Progenitor cell of endocrine pancreas (in vitro differentiated cells): ENCODE measurements around the gene APRT. TPM values are rescaled to one million over a fixed set of nuclear protein-coding genes. Genes with fewer than 3 reads are reported as not detected.
"Not testable (repeated sequence)": the region's sequence is repeated elsewhere in the genome, so short reads cannot be mapped to it uniquely, and the experiment has no call there.

Source experiments
- DNase-seq: peaks from one replicate; pipeline ENCODE4 v3.0.0; 2021; ENCODE audit warnings: low spot score; ENCODE audit not compliant: unreplicated experiment
- H3K27ac Mint-ChIP-seq: 2 replicates; pipeline ENCODE4 v1.8.0; 2021; ENCODE audit warnings: mild to moderate bottlenecking, moderate library complexity, mixed read lengths
- H3K27me3 Mint-ChIP-seq: 2 replicates; pipeline ENCODE4 v1.8.0; 2021; ENCODE audit warnings: mixed read lengths
- H3K36me3 Mint-ChIP-seq: 2 replicates; pipeline ENCODE4 v1.8.0; 2022; ENCODE audit warnings: mixed read lengths; ENCODE audit not compliant: insufficient read depth
- H3K4me1 Mint-ChIP-seq: 2 replicates; pipeline ENCODE4 v1.8.0; 2021; ENCODE audit warnings: low read depth, mixed read lengths
- H3K4me3 Mint-ChIP-seq: 2 replicates; pipeline ENCODE4 v1.8.0; 2021; ENCODE audit warnings: low read depth, mild to moderate bottlenecking, moderate library complexity, mixed read lengths
- H3K9me3 Mint-ChIP-seq: 2 replicates; pipeline ENCODE4 v1.8.0; 2021; ENCODE audit warnings: low read depth, mixed read lengths
- CTCF ChIP-seq: fragments of 200-600 bp; sonication (generic); IDR thresholded peaks from one replicate; pipeline ENCODE4 v1.5.0; 2021; ENCODE audit warnings: antibody characterized with exemption, mild to moderate bottlenecking; ENCODE audit not compliant: unreplicated experiment
- total RNA-seq: library from RNA; stranded (reverse); gene quantifications from 2 replicates; pipeline ENCODE4 v1.2.1, GENCODE V29; 2021

The APRT gene
- total RNA-seq, 1 donor from 2014 or later, result 100 TPM

GRCh38 chr16:88775825-88776224 is 35.9 kb downstream of the APRT start:
- no peaks in the 10 kb centered on the region for H3K9me3 Mint-ChIP-seq
- H3K36me3 Mint-ChIP-seq, result no peaks in the 10 kb centered on the region
- H3K4me1 Mint-ChIP-seq, result peaks cover 15% of the 10 kb centered on the region
- TF ChIP-seq CTCF, result no peak
- no peak overlapping the region for H3K27ac Mint-ChIP-seq
- H3K4me3 Mint-ChIP-seq, result no peak overlapping the region
- DNase-seq, result no peak
- H3K27me3 Mint-ChIP-seq, result peaks cover 5% of the 10 kb centered on the region

GRCh38 chr16:88774544-88775393 is 37.0 kb downstream of the APRT start:
- Mint-ChIP-seq H3K36me3 (no peaks in the 10 kb centered on the region), H3K27me3 (peaks cover 5% of the 10 kb centered on the region), H3K9me3 (no peaks in the 10 kb centered on the region), H3K4me3 (no peak overlapping the region), H3K27ac (no peak overlapping the region), H3K4me1 (peaks cover 13% of the 10 kb centered on the region)
- TF ChIP-seq CTCF, result no peak
- no peak for DNase-seq

GRCh38 chr16:88773812-88774291 is 37.9 kb downstream of the APRT start:
- TF ChIP-seq CTCF, result no peak
- Mint-ChIP-seq H3K4me1 (peaks cover 17% of the 10 kb centered on the region), H3K4me3 (no peak overlapping the region), H3K36me3 (no peaks in the 10 kb centered on the region), H3K27me3 (peaks cover 5% of the 10 kb centered on the region), H3K9me3 (no peaks in the 10 kb centered on the region), H3K27ac (no peak overlapping the region)
- DNase-seq, result no peak

- peaks cover 2% of the 10 kb centered on the region for H3K27me3 Mint-ChIP-seq
- no peak for DNase-seq
- TF ChIP-seq CTCF, result no peak
- H3K4me1 Mint-ChIP-seq, result peaks cover 17% of the 10 kb centered on the region
- H3K9me3 Mint-ChIP-seq, result no peaks in the 10 kb centered on the region
- no peaks in the 10 kb centered on the region for H3K36me3 Mint-ChIP-seq
- peak overlapping the region; percentile 67 for H3K27ac Mint-ChIP-seq
- H3K4me3 Mint-ChIP-seq, result no peak overlapping the region
Measured at GRCh38 chr16:88772871-88773811, 38.6 kb downstream of the APRT start.

GRCh38 chr16:88771781-88772180 is 39.9 kb downstream of the APRT start:
- H3K4me3 Mint-ChIP-seq, result not testable (repeated sequence)

More at GRCh38 chr16:88771781-88772180, 39.9 kb downstream of the APRT start:
- not testable (repeated sequence) for H3K27me3 Mint-ChIP-seq, H3K36me3 Mint-ChIP-seq, H3K27ac Mint-ChIP-seq, H3K9me3 Mint-ChIP-seq, DNase-seq
- peaks cover 25% of the 10 kb centered on the region for H3K4me1 Mint-ChIP-seq
